ENCODE measurements around the gene DUSP28.
"Not testable (repeated sequence)": the region's sequence is repeated elsewhere in the genome, so short reads cannot be mapped to it uniquely, and the experiment has no call there.

DUSP28 gene

DNA sequence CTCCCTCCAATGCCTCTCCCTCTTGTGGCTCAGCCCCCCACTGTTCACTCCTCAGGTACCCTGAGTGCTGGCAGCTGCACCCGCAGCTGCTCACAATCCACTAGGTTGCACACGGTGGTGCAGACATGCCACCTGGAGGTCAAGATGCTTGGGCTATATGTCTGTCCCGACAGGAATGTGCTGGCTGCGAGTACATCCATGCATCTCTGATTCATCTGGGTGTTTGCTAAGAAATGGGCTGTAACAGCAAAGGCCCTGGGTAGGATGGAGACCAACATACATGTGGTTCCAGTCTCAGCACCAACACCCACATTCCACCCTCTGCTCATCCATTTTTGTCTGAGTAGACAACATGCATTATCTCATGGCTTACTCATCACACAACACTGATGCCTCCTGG lies 33.6 kb upstream of the DUSP28 start:
- DNase-seq (ENCODE audit: low read depth, low spot score), result no peak
- no peak overlapping the region for H3K27ac ChIP-seq

DNA sequence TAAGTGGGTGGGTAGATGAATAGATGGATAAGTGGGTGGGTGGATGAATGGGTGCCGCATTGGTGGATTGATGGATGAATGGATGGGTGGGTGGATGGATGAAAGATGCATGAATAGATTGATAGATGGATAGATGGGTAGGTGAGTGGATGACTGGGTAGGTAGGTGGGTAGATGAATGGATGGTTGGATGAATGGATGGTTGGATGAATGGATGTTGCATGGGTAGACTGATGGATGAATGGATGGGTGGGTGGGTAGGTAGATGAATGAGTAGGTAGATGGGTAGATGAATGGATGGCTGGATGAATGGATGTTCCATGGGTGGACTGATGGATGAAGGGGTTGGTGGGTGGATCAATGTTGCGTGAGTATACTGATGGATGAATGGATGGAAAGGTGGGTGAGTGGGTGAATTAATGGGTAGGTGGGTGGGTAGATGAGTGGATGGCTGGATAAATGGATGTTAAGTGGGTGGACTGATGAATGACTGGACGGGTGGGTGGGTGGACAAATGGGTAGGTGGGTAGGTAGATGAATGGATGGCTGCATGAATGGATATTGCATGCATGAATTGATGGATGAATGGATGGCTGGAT lies 32.9 kb upstream of the DUSP28 start:
- no peak for DNase-seq (ENCODE audit: low read depth, low spot score)
- H3K27ac ChIP-seq, result no peak overlapping the region

DNA sequence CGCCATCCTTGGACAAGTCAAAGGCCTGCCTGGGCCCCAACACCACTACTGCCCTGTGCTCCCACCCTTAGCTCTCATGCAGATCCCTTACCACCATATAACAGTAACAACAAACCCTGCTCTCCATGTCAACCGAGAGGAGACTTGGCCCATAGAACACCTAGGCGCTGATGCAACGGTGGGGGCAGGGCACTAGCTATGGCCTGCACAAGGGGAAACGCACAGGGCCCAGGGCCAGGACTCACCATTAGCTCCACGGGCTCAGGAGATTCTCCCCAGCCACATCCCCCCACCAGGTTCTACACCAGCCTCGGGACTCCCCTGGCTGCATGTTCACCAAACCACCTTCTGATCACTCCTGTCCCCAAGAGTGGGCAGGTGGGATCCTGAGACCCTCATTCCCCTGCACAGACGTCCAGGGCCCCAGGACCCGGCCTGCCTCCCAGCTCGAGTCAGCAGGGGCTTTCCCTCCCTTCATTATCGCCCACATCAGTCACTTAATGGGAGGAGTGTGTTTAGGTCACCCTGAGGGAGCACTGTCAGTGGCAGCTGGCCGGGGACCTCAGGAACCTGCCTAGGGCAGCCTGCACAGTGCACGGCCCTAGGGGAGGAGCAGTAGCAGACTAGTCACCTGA lies 31.6 kb upstream of the DUSP28 start:
- H3K27ac ChIP-seq, result no peak overlapping the region
- DNase-seq (ENCODE audit: low read depth, low spot score), result no peak

DNA sequence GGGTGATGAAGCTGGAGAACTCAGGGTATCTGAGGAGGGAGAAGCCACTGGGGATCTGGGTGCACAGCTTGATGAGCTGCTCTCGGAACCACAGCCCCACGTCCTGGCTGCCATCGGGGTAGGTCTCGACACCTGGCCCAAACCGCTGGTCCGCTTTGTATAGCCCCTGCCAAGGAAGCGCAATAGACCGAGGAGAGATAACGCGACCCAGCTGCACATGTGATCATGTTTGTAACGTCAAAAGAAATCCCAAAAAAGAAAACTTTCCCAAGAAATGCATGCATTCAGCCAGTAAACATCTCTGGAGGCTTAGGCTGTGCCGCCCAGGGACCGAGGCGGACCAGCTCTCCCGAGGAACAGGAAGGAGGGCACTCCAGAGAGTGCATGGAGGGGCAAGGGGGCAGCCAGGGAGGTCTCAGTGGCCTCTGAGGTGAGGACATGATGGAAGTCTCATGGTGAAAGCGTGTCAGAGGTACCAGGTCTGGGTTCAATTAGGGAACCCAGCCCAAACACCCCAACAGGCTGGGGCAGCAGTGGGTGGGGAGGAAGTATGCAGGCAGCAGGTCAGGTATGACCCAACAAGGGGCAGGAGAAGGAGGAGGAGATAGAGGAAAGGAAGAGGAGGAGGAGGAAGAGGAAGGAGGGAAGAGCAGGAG lies 30.7 kb upstream of the DUSP28 start:
- no peak for DNase-seq (ENCODE audit: low read depth, low spot score)
- no peak overlapping the region for H3K27ac ChIP-seq

DNA sequence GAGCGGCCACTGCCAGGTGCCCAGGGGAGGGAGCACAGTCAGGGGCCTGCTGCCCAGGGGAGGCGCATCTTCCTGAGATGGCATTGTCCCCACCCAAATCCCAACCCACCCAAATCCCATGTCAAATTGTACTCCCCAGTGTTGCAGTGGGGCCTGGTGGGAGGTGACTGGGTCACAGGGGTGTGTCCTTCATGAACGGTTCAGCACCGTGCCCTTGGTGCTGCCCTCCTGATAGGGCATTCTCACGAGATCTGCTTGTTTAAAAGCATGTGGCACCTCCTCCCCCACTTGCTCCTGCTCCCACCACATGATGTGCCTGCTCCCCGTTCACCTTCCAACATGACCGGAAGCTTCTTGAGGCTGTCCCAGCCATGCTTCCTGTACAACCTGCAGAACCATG lies 30.0 kb upstream of the DUSP28 start:
- DNase-seq (ENCODE audit: low read depth, low spot score), result no peak

DNA sequence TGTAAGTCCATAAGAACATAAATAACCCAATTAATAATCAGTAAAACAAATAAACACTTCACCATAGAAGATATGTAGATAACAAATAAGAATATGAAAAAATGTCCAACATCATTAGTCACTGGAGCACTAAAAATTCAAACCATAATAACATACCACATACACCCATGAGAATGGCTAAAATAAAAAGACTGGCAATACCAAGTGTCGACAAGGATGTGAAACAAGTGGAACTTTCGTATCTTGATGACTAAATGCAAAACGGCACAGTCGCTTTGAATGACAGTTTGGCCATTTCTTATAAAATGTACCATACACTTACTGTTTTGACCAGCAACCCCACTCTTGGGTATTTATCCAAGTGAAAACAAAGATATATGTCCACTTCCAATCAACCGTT lies 29.1 kb upstream of the DUSP28 start:
- no peak for DNase-seq (ENCODE audit: low read depth, low spot score)
- no peak overlapping the region for H3K27ac ChIP-seq

More for the DNA sequence above, 30.0 kb upstream of the DUSP28 start:
- no peak overlapping the region for H3K27ac ChIP-seq

DNA sequence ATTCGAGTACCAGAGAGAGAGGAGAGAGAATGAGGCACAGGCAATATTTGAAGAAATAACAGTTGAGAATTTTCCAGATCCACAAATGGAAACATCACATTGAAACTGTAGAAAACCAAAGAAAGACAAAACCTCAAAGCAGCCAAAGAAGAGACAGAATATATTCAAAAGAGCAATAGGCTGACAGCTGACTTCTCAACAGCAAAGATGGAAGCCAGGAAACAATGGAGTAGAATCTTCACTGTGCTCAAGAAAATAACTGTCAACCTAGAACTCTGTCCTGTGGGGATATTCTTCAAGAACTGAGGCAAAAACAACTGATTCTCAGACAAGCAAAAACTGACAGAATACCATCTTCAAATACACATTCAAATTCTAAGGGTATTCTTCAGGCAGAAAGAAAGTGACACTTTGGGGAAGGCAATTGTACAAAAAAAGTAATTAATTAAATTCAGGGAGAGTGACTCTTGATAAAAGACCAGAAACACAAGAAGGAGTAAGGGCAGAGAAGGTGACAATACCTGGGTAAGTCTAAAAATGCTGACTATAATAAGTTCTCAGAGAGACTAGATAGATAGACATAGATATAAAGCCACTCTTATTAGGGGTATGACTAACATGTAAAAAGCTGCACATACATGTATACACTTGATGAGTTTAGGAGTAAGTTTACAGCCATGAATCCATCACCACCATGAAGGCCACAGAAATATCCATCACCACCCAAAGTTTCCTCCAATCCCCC lies 28.0 kb upstream of the DUSP28 start:
- no peak for DNase-seq (ENCODE audit: low read depth, low spot score)
- H3K27ac ChIP-seq, result no peak overlapping the region

DNA sequence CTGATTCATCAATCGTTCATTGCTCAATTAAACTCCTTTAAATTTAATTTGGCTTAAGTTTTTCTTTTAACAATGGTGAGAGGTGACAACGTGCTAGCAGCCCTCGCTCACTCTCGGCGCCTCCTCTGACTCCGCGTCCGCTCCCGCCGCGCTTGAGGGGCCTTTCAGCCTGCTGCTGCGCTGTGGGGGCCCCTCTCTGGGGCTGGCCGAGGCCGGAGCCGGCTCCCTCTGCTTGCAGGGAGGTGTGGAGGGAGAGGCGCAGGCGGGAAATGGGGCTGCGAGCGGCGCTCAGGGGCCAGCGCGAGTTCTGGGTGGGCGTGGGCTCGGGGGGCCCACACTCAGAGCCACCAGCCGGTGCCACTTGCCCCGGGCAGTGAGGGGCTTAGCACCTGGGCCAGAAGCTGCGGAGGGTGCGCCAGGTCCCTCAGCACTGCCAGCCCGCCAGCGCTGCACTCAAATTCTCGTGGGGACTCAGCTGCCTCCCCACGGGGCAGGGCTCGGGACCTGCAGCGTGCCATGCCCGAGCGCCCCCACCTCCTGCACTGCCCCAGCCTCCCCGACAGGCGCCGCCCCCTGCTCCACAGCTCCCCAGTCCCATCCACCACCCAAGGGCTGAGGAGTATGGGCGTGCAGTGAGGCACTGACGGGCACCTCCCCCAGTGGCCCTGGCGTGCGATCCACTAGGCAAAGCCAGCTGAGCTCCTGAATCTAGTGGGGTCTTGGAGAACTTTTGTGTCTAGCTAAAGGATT lies 22.0 kb upstream of the DUSP28 start:
- DNase-seq (ENCODE audit: low read depth, low spot score), result no peak

DNA sequence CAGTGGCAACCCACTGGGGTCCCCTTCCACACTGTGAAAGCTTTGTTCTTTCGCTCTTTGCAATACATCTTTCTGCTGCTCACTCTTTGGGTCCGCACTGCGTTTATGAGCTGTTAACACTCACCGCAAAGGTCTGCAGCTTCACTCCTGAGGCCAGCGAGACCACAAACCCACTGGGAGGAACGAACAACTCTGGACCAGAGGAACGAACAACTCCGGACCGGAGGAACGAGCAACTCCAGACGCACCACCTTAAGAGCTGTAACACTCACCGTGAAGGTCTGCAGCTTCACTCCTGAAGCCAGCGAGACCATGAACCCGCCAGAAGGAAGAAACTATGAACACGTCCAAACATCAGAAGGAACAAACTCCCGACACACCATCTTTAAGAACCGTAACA lies 21.1 kb upstream of the DUSP28 start:
- not testable (repeated sequence) for H3K27ac ChIP-seq; DNase-seq (ENCODE audit: low read depth, low spot score)

More for the DNA sequence above, 22.0 kb upstream of the DUSP28 start:
- no peak overlapping the region for H3K27ac ChIP-seq

DNA sequence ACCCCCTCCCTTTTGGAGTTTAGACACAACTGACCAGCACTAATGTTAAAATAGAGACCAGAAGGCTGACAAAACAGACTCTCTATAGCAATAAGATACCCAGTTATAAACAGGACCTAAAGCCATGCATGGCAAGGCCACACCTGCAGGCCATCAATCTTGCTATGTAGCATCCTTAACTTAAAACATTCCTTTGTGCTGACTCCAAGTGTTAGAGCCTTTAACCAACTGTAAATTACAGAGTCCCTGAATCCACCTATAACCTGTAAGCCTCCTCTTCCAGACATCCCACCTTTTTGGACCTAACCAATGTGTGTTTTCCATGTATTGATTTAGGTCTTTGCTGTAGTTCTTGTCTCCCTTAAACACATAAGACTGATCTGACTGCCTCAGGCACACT lies 20.3 kb upstream of the DUSP28 start:
- H3K27ac ChIP-seq, result no peak overlapping the region
- DNase-seq (ENCODE audit: low read depth, low spot score), result no peak

DNA sequence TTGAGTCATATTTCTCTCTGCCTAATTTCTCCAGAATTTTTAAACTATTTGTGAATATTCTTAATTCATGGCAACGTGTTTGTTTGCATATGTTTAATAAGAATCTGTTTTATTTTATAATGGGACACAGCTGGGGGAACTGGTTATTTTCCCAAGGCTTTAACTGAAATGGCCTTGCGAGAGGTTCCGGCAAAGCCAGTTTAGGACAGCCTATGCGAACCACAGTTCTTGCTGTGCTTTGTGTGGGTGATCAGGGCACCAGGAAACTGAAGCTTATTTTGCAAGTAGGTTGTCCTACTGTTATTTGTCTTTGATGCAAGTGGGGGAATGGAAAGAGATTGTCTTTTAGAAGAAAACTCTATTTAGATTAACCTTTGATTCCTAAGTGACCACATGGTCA lies 8.9 kb upstream of the DUSP28 start:
- H3K27ac ChIP-seq, result no peak overlapping the region
- no peak for DNase-seq (ENCODE audit: low read depth, low spot score)

DNA sequence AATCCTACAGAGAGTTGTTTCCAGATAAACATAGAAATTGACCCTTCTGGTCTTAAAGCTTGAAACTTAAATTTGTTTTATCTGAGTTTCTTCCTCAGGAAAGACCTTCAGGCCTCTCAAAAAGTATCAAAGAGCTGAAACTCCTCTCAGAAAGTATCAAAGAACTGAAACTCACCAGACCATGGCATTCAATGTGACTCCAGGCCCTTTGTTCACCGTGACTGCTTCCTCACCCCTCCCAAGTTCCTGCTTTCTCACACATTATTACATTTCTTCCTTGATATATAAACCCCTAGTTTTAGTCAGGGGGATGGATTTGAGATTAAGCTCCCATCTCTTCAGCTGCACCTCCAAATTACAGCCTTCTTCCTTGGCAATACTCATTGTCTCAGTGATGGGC lies 8.3 kb upstream of the DUSP28 start:
- DNase-seq (ENCODE audit: low read depth, low spot score), result no peak
- no peak overlapping the region for H3K27ac ChIP-seq

DNA sequence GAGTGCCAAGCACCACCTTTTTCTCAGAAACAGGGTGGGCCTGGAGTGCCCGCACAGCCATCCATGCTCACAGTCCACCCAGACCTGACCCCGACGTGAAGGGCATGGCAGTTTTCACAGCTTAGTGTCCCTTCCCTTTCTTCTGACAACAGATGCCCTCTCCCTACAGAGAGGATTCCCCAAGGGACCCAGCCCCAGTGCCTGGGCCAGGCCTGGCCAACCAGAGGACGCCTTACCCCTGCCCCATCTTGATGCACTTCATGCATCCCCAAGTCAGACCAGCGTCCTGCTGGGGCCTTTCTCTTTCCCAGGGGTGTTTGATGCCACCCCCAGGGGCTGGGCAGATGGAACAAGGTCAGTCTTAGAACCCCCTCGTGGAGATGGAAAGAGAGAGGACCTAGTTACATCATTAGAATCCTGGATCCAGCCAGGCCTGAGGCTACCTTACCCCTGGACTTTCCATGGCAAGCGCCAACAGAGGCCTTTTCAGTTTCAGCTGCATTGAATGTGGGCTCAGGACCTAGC lies 6.1 kb upstream of the DUSP28 start:
- DNase-seq (ENCODE audit: low read depth, low spot score), result no peak
- H3K27ac ChIP-seq, result no peak overlapping the region

DNA sequence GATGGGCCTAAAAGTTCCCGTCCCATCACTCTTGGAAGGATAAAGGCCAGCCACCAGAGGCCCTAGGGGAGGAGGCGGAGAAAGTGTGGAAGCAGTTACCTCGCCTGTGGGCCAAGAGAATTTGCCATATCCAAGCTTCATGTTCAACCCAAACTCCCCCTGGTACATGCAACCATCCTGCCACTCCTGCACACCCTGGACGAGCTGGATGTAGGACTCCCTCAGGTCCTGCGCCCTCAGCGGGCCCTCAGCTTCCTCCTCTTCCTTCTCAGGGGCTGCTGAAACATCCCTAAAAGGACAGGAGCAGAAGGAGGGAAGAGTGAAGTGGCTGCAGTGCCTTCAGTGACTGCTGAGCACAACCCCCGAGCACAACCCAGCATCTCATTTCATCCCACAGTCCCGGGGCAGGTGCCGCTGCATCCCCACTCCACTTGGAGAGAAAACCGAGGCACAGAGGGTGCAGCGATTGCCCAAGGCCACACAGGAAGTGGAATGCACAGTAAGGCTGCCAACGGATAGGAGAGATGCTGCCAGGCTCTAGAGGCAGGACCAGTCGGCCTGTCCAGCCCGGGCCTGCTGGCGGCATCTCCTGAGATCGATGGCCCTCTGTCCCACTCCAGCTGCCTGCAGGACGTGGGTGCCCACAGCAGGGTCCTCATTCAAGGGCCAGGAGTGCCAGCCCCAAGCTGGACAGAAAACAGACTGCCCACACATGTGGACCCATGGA lies 5.2 kb upstream of the DUSP28 start:
- DNase-seq (ENCODE audit: low read depth, low spot score), result no peak
- H3K27ac ChIP-seq, result no peak overlapping the region

DNA sequence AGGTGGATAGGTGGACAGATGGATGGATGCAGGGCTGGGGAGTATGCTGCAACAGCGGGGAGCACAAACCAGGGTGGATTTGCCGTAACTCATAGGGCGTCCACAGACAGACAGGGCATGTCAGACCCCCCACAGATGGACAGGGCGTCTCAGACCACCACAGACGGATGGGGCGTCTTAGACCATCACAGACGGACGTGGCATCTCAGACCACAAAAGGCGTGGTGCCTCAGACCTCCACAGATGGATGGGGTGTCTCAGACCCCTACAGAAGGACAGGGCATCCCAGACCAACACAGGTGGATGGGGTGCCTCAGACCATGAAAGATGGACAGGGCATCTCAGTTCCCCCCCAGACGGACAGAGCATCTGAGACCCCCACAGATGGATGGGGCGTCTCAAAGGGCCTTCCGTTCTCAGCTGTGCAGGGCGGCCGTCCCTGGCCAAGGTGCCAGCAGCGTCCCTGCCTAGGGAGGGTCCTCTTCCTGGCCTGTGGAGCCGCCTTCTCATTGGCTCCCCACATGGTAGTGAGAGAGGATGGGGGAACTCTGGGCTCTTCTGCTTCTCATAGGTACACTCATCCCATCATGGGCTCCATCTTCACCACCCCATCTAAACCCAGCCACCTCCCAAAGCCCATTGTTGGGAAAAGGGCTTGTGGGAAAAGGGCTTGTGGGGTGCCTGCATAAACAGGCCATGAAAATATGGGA lies 4.5 kb upstream of the DUSP28 start:
- no peak for DNase-seq (ENCODE audit: low read depth, low spot score)
- no peak overlapping the region for H3K27ac ChIP-seq

DNA sequence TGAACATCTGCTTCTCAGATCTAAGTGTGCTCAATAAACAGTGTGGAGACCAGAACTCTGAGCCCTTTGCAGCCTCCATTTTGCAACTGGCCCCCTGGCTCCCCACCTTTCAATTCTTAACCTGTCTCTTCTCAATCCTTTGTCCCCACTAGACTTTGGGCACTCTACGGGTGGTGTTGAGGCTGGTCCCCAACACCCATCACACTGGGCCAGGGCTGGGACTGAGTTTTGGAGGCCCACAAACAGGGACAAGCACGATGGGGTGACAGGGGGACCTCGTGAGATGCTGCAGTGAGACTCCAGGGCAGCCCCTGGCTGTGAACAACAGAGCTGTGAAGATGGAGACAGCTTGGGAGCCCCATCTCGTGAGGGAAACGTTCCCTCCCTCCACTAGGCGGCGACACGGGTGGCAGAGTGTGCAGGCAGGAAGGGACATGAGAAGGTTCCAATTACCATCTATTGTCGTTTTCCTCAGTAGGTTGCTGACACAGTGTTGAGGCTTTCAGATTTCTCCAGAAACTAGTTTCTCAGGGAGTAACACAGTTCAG lies 3.5 kb upstream of the DUSP28 start:
- no peak for DNase-seq (ENCODE audit: low read depth, low spot score)
- no peak overlapping the region for H3K27ac ChIP-seq

DNA sequence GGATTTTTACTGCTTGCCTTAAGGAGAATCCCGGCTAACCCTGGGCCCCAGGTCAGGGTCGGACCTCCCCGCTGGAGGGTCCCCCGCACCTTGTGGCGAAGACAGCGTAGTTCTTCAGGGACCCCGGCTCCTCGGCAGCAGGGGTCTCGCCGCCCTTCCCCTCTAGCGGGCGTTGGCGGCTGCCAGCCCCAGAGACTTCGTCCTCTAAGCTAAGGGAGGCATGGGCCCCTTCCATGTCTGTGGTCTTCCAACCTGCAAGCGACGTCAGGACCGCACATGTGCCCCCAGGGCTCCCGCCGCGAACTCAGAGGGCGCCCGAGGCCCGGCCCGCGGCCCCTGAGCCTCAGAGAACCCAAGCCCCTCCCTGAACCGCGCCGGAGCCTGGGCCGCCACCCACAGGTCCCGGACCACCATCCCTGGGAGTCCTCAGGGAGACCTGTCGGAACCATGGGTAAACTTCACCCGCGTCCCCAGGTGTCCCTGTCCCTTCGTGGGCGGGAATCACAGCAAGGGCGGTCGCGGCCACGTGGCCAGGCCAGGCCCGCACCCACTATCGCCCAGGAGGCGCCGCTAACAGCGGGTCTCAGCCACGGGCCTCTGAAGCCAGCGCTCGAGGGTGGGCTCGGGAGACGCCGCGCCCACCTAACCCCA lies 2.9 kb upstream of the DUSP28 start:
- no peak overlapping the region for H3K27ac ChIP-seq
- no peak for DNase-seq (ENCODE audit: low read depth, low spot score)

DNA sequence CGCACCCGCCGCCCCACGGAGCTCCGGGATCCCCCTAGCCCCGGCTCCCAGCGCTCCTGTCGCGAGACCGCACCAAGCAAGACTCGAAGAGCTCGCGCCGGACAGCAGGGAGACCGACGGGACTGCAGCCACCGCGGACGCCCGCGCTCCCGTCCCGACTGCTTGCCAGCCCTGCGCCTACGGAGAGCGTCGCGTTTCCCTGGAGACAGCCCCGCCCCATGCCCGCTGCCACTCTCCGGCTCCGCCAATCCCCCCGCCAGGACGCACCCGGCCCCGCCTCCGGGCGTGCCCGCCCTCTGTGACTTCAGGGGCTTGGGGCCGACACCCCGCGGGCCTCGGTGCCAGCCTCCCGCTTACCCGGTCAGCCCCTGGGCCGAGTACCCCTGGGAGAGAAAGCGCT lies 2.3 kb upstream of the DUSP28 start, which contains the start of gene ANKMY1:
ANKMY1 (minus strand) TSS at position 181 of the 400 bp plus-strand sequence. CDS start 653 bp downstream, outside the sequence.
- DNase-seq (ENCODE audit: low read depth, low spot score), result no peak
- H3K27ac ChIP-seq, result no peak within 1 kb of the TSS
